Measurements from ENCODE around the gene MTR.
"Not testable (repeated sequence)": the region's sequence is repeated elsewhere in the genome, so short reads cannot be mapped to it uniquely, and the experiment has no call there.

Gene MTR

GRCh38 chr1:236835491-236835890, 40.4 kb downstream of the MTR start:
- DNase-seq: no peak

- no peak for DNase-seq
These were observed 41.1 kb downstream of the MTR start for GRCh38 chr1:236836157-236836556.

- DNase-seq: no peak
These were observed 42.0 kb downstream of the MTR start for GRCh38 chr1:236837115-236837514.

GRCh38 chr1:236837897-236838296, 42.8 kb downstream of the MTR start:
- DNase-seq: no peak

GRCh38 chr1:236841341-236841740, 46.2 kb downstream of the MTR start:
- no peak for DNase-seq

- DNase-seq: no peak
These were observed 49.6 kb downstream of the MTR start for GRCh38 chr1:236844499-236845271.

GRCh38 chr1:236845830-236846229, 50.7 kb downstream of the MTR start:
- no peak for DNase-seq

- no peak for DNase-seq
These were observed 53.3 kb downstream of the MTR start for GRCh38 chr1:236848274-236848923.

GRCh38 chr1:236850077-236850979, 55.2 kb downstream of the MTR start:
- DNase-seq: no peak

- DNase-seq: no peak
These were observed 56.8 kb downstream of the MTR start for GRCh38 chr1:236851871-236852270.

- no peak for DNase-seq
These were observed 59.0 kb downstream of the MTR start for GRCh38 chr1:236853921-236854604.

GRCh38 chr1:236854605-236854983, 59.5 kb downstream of the MTR start:
- no peak for DNase-seq

- DNase-seq: not testable (repeated sequence)
These were observed 61.6 kb downstream of the MTR start for GRCh38 chr1:236856649-236857048.

- no peak for DNase-seq
These were observed 63.1 kb downstream of the MTR start for GRCh38 chr1:236858165-236858564.

- DNase-seq: no peak
These were observed 65.0 kb downstream of the MTR start for GRCh38 chr1:236860101-236860500.

GRCh38 chr1:236860674-236861073, 65.6 kb downstream of the MTR start:
- DNase-seq: no peak

- no peak for DNase-seq
These were observed 66.6 kb downstream of the MTR start for GRCh38 chr1:236861560-236862218.

- no peak for DNase-seq
These were observed 67.1 kb downstream of the MTR start for GRCh38 chr1:236862219-236862591.

GRCh38 chr1:236862615-236863211, 67.6 kb downstream of the MTR start:
- DNase-seq: no peak

- no peak for DNase-seq
These were observed 69.1 kb downstream of the MTR start for GRCh38 chr1:236864211-236864610.

GRCh38 chr1:236864996-236865817, 70.1 kb downstream of the MTR start:
- DNase-seq: no peak

All from activated CD8-positive, alpha-beta memory T cell treated with anti-CD3 and anti-CD28 coated beads, Interleukin-2, amount 50 U/mL, for 48 hours (primary cell).